Adrenal gland (tissue), 5 donors: ENCODE results near the gene MLANA.

Experiments used
- POLR2A ChIP-seq, 2 donors: fragments of 450-650 bp; IDR thresholded peaks; one replicate each; pipeline ENCODE4 v1.6.1; 2017; ENCODE audit warnings: antibody characterized with exemption in 2 of 2, mild to moderate bottlenecking in 2 of 2, moderate library complexity in 1 of 2
- TF ChIP-seq, protein P1 (sequence below), 6 experiments: fragments of 450-650 bp in 4 of 6; fragments of 200-600 bp in 2 of 6; sonication (generic) in 1 of 6; IDR thresholded peaks; 1 replicate in 5 of 6; 2 replicates in 1 of 6; pipeline versions ENCODE4 v1.5.1 to v1.8.0; 2016 to 2021; ENCODE audit warnings: antibody characterized with exemption in 6 of 6, mild to moderate bottlenecking in 2 of 6, moderate library complexity in 1 of 6
- donor health status: DM: no; HTN: no; CAD: no.

- TF ChIP-seq, protein P1, sequence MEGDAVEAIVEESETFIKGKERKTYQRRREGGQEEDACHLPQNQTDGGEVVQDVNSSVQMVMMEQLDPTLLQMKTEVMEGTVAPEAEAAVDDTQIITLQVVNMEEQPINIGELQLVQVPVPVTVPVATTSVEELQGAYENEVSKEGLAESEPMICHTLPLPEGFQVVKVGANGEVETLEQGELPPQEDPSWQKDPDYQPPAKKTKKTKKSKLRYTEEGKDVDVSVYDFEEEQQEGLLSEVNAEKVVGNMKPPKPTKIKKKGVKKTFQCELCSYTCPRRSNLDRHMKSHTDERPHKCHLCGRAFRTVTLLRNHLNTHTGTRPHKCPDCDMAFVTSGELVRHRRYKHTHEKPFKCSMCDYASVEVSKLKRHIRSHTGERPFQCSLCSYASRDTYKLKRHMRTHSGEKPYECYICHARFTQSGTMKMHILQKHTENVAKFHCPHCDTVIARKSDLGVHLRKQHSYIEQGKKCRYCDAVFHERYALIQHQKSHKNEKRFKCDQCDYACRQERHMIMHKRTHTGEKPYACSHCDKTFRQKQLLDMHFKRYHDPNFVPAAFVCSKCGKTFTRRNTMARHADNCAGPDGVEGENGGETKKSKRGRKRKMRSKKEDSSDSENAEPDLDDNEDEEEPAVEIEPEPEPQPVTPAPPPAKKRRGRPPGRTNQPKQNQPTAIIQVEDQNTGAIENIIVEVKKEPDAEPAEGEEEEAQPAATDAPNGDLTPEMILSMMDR (IDR thresholded peaks at IDR 0.05), result no peak
- no peak for TF ChIP-seq POLR2A (IDR thresholded peaks at IDR 0.05)
These were observed 46.8 kb upstream of the MLANA start for GRCh38 chr9:5843794-5844471.
